Esophagus muscularis mucosa (tissue), 4 donors: ENCODE results near the gene CCND2. TPM values are rescaled to one million over a fixed set of nuclear protein-coding genes. Genes with fewer than 3 reads are reported as not detected.
A peak's percentile ranks its signal among the peaks of the same experiment; 100 is the strongest.

Experiments used
- DNase-seq: peaks from one replicate; pipeline ENCODE4 v3.0.0-alpha.2; 2017; ENCODE audit errors: extremely low spot score
- H3K27ac ChIP-seq, 4 donors: fragments of 200-600 bp; sonication (generic); replicated peaks in 1 of 4; 1 replicate in 3 of 4; 2 replicates in 1 of 4; pipeline ENCODE4 v1.5.1; 2016 to 2019; ENCODE audit warnings: mild to moderate bottlenecking in 1 of 4
- H3K27me3 ChIP-seq, 4 donors: fragments of 200-600 bp; sonication (generic); one replicate each; pipeline versions ENCODE4 v1.5.1 to v1.6.0; 2016 to 2019
- H3K36me3 ChIP-seq, 4 donors: fragments of 200-600 bp; sonication (generic); one replicate each; pipeline ENCODE4 v1.5.1; 2016 to 2019
- H3K4me1 ChIP-seq, 4 donors: fragments of 200-600 bp; sonication (generic); one replicate each; pipeline ENCODE4 v1.5.1; 2016 to 2019
- H3K4me3 ChIP-seq, 4 donors: fragments of 200-600 bp; sonication (generic); 1 replicate in 2 of 4; 2 replicates in 2 of 4; pipeline ENCODE4 v1.5.1; 2016 to 2019; ENCODE audit warnings: mild to moderate bottlenecking in 4 of 4, moderate library complexity in 1 of 4
- H3K9me3 ChIP-seq, 4 donors: fragments of 200-600 bp; sonication (generic); 1 replicate in 3 of 4; 2 replicates in 1 of 4; pipeline ENCODE4 v1.5.1; 2016 to 2019
- EP300 ChIP-seq: sonication (generic); formaldehyde crosslinking; IDR thresholded peaks from one replicate; pipeline ENCODE4 v1.6.1; 2017; ENCODE audit warnings: antibody characterized with exemption
- POLR2A ChIP-seq: fragments of 450-650 bp; IDR thresholded peaks from one replicate; pipeline ENCODE4 v1.6.1; 2017; ENCODE audit warnings: antibody characterized with exemption, moderate library complexity, mild to moderate bottlenecking, low read depth
- POLR2AphosphoS5 ChIP-seq, 2 donors: sonication (generic); formaldehyde crosslinking; IDR thresholded peaks; one replicate each; pipeline ENCODE4 v1.6.1; 2017; ENCODE audit warnings: antibody characterized with exemption in 2 of 2
- WGBS: methylation state at CpG from one replicate; pipeline ENCODE4 v1.1.5; 2018; 5-methylcytosine and 5-hydroxymethylcytosine counted together
- intact Hi-C: fragments of 100-400 bp; cut with DNase I; formaldehyde crosslinking; loops from one replicate; pipeline ENCODE4 v1.15.1; 2023
- total RNA-seq, 4 donors: library from RNA; depleted of rRNA; stranded (reverse); fragments of >200 nt; gene quantifications; one replicate each; pipeline versions ENCODE4 v1.1.0 to v1.2.1, GENCODE V29; 2016
- TF ChIP-seq, protein P1 (sequence below), 3 experiments: fragments of 200-600 bp in 2 of 3; fragments of 450-650 bp in 1 of 3; sonication (generic) in 2 of 3; IDR thresholded peaks; one replicate each; pipeline ENCODE4 v1.5.1; 2017 to 2019; ENCODE audit warnings: antibody characterized with exemption in 3 of 3, mild to moderate bottlenecking in 2 of 3, moderate library complexity in 1 of 3

The CCND2 gene
- total RNA-seq, 4 donors from 2014 or later: 101 to 122 (median 111) TPM

DNA sequence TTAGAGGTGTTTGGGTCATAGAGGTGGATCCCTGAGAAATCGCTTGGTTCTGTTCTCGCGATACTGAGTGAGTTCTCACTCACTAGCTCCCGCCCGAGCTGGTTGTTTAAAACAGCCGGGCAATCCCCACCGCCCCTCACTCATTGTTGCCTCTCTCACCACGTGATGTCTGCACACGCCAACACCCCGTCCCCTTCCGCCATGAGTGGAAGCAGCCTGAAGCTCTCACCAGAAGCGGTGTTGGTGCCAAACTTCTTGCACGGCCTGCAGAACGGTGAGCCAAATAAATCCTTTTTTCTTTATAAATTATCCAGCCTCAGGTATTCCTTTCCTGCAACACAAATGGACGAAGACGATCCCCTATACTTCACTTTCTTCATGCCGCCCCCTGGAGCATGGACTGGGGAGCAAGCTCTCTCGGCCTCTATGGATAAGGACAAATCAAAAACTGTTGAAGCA, 45.4 kb upstream of the CCND2 start:
- H3K4me1 ChIP-seq: no peaks in the 10 kb centered on the region
- H3K4me3 ChIP-seq: no peak overlapping the region
- H3K27ac ChIP-seq: no peak overlapping the region
- WGBS: 88% methylated on average over 18 of the region's 18 CpGs
- H3K36me3 ChIP-seq: no peaks in the 10 kb centered on the region
- intact Hi-C loops: no loop called here
- DNase-seq: peak; percentile 68
- no peaks in the 10 kb centered on the region for H3K9me3 ChIP-seq
- no peak for TF ChIP-seq EP300
- no peak for TF ChIP-seq POLR2A
- TF ChIP-seq, protein P1, sequence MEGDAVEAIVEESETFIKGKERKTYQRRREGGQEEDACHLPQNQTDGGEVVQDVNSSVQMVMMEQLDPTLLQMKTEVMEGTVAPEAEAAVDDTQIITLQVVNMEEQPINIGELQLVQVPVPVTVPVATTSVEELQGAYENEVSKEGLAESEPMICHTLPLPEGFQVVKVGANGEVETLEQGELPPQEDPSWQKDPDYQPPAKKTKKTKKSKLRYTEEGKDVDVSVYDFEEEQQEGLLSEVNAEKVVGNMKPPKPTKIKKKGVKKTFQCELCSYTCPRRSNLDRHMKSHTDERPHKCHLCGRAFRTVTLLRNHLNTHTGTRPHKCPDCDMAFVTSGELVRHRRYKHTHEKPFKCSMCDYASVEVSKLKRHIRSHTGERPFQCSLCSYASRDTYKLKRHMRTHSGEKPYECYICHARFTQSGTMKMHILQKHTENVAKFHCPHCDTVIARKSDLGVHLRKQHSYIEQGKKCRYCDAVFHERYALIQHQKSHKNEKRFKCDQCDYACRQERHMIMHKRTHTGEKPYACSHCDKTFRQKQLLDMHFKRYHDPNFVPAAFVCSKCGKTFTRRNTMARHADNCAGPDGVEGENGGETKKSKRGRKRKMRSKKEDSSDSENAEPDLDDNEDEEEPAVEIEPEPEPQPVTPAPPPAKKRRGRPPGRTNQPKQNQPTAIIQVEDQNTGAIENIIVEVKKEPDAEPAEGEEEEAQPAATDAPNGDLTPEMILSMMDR (IDR thresholded peaks at IDR 0.05): no peak
- TF ChIP-seq POLR2AphosphoS5 (IDR thresholded peaks at IDR 0.05): no peak
- H3K27me3 ChIP-seq: peaks cover 0 to 26% (median 0%) of the 10 kb centered on the region in 4 donors

DNA sequence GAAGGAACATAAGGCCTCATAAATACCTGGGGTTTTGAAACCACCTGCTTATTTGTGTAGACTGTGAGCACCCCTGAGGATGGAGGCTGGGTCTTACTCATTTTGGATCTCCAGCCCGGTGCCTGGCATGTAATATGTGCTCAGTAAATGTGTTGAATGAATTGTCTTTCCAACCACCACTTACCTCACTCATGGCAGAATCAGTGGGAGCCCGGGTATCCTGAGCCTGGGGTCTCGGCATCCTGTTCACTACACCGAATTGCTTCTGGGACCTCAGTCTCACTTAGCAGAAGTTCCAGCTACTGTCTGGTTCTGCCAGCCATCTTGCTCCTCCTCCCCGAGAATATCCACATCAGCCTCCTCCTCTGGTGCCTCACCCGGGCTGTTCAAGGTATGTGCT, 43.0 kb upstream of the CCND2 start:
- peak; percentile 87 for DNase-seq
- 84% methylated on average over 6 of the region's 6 CpGs for WGBS
- H3K36me3 ChIP-seq: no peaks in the 10 kb centered on the region
- H3K27ac ChIP-seq: no peak overlapping the region
- intact Hi-C loops: no loop called here
- no peak overlapping the region for H3K4me3 ChIP-seq
- peaks cover 0 to 2% (median 0%) of the 10 kb centered on the region in 4 donors for H3K9me3 ChIP-seq
- H3K27me3 ChIP-seq: peaks cover 0 to 22% (median 0%) of the 10 kb centered on the region in 4 donors
- TF ChIP-seq, protein P1 (IDR thresholded peaks at IDR 0.05): no peak
- TF ChIP-seq EP300: no peak
- no peak for TF ChIP-seq POLR2AphosphoS5 (IDR thresholded peaks at IDR 0.05)
- no peak for TF ChIP-seq POLR2A
- no peaks in the 10 kb centered on the region for H3K4me1 ChIP-seq

DNA sequence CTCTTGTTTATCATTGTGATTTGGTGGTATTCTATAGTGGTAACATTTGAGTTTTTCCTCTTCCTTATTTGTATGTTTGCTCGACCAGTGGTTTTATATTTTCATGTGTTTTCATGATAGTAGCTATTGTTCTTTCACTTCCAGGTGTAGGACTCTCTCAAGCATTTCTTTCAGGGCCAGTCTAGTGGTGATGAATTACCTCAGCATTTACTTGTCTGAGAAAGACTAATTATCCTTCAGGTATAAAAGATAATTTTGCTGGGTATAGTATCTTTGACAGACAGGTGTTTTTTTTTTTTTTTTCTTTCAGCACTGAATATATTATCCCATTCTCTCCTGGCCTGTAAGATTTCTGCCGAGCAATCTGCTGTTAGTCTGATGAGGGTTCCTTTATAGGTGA, 35.0 kb upstream of the CCND2 start:
- H3K36me3 ChIP-seq: no peaks in the 10 kb centered on the region
- H3K9me3 ChIP-seq: peaks cover 0 to 33% (median 13%) of the 10 kb centered on the region in 4 donors
- DNase-seq: no peak
- peaks cover 0 to 40% (median 0%) of the 10 kb centered on the region in 4 donors for H3K27me3 ChIP-seq
- H3K4me3 ChIP-seq: no peak overlapping the region
- H3K27ac ChIP-seq: no peak overlapping the region
- WGBS: 86% methylated on average over 2 of the region's 2 CpGs
- no peaks in the 10 kb centered on the region for H3K4me1 ChIP-seq
- intact Hi-C loops: no loop called here
- TF ChIP-seq POLR2AphosphoS5 (IDR thresholded peaks at IDR 0.05) (no peak), POLR2A (no peak), EP300 (no peak)
- TF ChIP-seq, protein P1 (IDR thresholded peaks at IDR 0.05): no peak

DNA sequence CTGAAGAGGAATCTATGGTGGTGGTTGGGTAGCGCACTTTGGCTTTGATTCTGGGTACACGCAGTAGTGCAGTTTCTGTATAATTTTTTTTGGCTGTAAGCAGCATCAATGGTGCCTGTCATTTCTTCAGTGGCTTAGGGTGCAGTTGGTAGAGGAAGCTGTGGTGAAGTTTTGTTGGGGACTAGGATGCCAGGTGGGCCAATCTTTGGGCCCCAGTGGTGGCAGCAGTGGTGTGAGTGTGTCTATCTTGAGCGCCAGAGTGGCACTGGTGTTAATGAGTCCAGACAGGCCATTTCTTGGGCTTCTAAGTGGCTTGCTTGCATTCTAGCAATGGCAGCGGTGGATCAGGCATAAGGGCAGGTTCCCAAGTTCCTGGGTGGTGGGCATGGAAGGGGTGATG, 33.8 kb upstream of the CCND2 start:
- Histone ChIP-seq H3K36me3 (no peaks in the 10 kb centered on the region), H3K4me1 (no peaks in the 10 kb centered on the region), H3K9me3 (peaks cover 0 to 33% (median 13%) of the 10 kb centered on the region in 4 donors), H3K27ac (no peak overlapping the region), H3K4me3 (no peak overlapping the region), H3K27me3 (peaks cover 0 to 39% (median 0%) of the 10 kb centered on the region in 4 donors)
- intact Hi-C loops: no loop called here
- TF ChIP-seq POLR2A: no peak
- no peak for TF ChIP-seq EP300
- TF ChIP-seq, protein P1 (IDR thresholded peaks at IDR 0.05): no peak
- no peak for TF ChIP-seq POLR2AphosphoS5 (IDR thresholded peaks at IDR 0.05)
- 83% methylated on average over 4 of the region's 4 CpGs for WGBS
- no peak for DNase-seq

DNA sequence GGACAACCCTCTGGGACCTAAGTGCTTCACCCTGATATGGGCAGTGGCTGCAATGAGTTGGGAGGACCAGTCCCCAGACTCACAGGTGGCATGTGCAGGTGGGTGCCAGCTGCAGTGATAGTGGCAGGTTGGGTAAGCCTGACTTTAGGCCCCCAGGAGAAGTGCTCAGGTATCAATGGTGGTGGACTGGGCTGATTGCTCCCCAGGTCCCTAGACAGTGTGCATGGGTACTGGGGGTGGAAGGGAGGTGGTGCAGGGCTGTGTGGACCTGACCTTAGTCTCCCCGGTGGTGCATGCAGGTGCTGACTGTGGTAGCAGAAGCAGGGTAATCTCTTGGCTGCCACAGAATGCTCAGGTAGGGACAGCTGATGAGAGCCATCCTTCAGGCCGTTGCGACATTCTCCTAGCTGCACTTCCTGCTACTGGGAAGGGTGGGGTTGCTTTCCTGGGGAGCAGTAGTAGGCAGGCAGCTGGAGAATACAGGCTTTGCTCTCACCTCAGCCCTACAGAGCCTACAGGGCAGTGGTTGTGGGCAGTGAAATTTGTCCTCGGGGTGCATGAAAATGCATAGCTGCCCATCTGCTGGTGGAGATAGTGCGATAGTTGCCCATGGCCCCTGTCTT, 33.3 kb upstream of the CCND2 start:
- TF ChIP-seq EP300 (no peak), POLR2AphosphoS5 (IDR thresholded peaks at IDR 0.05) (no peak), POLR2A (no peak)
- TF ChIP-seq, protein P1 (IDR thresholded peaks at IDR 0.05): no peak
- no peak overlapping the region for H3K27ac ChIP-seq
- peaks cover 0 to 33% (median 13%) of the 10 kb centered on the region in 4 donors for H3K9me3 ChIP-seq
- no peaks in the 10 kb centered on the region for H3K4me1 ChIP-seq
- 87% methylated on average over 5 of the region's 5 CpGs for WGBS
- intact Hi-C loops: no loop called here
- H3K27me3 ChIP-seq: peaks cover 0 to 39% (median 0%) of the 10 kb centered on the region in 4 donors
- DNase-seq: peak; percentile 85
- H3K36me3 ChIP-seq: no peaks in the 10 kb centered on the region
- no peak overlapping the region for H3K4me3 ChIP-seq
